HG03103 (cell line): ENCODE measurements around the gene LYPD5.

Experiments used
- ATAC-seq: cut with Tn5 transposase; IDR thresholded peaks from one replicate; pipeline ENCODE4 v1.9.1; 2021; ENCODE audit warnings: low read depth; ENCODE audit not compliant: unreplicated experiment

The LYPD5 gene

DNA sequence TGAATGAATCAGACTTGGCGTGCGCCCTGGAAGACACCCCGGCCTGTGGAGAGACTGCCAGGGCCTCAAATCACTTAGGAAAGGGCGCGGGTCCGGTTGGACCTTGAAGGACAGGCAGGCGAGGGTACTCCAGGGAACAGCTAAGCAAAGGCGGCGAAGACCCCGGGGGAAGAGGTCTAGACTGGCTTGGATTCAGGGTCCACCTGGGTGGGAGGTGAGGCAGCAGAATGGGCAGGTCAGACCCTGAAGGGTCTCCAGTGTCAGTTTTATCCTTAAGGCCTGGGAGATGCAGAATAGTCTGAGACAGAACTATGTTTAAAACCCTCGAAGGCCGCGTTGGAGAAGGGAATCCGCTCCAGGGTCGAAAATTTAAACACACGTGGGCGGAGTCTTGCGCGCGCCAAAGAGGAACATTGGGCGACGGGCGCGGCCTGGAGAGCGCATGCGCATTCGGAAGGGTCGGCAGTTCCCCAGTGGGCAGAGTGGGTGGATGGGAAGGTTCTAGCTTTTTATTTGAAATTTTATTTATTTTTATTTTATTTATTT is 46.9 kb downstream of the LYPD5 start:
- no peak for ATAC-seq

DNA sequence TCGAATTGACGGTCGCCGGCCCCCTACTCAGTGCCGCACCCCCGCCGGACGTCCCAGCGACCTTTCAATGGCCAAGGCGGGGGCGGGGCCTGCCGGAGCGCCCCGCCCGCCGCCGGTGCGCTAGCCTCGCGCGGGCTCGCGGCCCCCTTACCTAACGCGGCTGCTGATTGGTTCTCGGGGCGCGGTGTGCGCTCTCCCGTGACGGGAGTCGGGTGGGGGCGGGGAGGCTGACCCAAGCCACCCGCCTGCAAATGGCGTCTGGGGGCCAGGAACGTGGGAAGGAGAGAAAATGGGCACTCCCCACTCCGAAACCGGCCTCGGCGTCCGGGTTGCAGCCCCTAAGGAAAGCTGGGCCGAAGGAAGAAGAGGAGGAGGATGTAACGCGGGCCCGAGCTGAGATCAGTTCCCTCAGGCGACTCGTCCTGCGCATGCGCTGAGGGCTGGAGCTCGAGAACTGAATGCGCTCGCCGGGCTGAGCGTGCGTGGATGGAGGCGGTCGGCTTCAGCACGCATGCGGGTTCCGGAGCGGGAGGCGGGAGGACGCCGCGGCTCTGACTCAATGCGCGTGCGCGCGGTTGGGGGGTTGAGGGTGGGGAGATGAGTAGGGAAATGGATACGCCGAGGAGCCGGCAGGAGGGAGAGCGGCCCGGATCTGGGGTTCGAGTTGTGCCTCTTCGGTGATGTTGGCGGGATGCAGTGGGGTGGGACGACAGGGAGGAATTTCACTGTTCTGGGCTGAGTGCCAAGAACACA is 47.6 kb downstream of the LYPD5 start, which contains the start of gene SMG9:
Gene SMG9 (minus strand): TSS at position 460 of the 753 bp plus-strand sequence. CDS start 4,221 bp downstream, outside the sequence.
- peak; percentile 48 for ATAC-seq

DNA sequence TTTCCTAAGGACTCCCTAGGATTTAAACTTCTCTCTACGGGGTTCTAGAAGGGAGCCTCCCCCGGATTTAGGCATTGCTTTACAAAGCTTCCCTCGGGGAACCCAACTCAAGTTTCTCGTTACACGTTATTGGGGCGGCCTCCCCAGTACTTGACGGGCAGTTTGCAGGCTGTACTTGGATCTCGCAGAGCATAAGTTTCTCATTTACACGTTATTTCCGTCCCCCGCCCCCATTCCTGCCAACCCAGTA is 48.1 kb downstream of the LYPD5 start:
- no peak for ATAC-seq

DNA sequence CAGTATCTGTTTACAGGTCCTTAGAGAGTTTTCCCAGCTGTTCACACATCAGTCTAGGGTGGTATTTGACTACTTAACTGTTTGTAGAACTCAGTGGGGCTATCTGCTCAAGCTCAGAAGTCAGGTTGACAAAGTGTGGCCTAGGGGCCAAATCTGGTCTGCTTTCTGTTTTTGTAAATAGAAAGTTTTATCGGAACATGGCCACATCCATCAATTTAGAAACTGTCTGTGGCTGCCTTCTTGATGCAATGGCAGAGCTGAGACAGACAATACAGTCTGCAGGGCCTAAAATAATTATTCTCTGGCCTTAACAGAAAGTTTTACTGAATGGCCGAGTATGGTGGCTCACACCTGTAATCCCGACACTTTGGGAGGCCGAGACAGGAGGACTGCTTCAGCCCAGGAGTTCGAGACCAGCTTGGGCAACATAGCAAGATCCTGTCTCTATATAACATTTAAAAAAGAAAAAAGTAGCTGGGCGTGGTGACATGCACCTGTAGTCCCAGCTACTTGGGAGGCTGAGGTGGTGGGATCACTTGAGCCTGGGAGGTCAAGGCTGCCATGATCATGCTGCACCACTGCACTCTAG is 49.9 kb downstream of the LYPD5 start:
- no peak for ATAC-seq

DNA sequence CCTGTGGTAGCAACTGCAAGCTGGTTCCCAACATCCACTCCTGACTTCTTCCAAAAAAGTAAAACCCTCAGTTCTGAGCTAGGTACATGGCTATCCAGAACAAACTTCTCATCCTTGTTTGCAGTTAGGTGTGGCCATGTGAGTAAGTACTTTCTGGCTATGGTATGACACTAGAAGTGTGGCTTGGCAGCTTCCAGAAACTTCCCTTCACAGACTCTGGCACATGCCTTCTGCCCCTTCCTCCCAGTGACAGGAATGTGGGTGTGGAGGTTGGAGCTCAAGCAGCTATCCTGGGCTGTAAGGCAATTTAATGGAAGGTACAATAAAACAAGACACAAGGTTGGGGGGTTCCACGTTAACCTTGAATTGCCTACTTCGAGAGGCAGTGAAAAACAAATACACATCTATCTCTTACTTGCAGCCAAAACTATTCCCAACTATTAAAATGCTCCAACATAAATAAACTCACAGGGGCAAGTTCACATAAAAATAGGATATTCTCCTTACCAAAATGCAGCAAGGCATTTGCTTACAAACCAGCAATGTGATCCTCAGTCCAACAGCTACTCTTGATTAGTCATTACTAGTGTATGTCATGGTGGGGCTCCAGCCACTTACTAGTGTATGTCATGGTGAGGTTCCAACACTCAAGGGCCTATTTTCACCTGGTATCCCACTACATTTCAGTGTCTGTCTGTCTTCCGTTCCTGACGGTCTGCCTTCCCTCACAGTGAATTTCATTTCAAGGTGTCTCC is 50.6 kb downstream of the LYPD5 start:
- no peak for ATAC-seq

DNA sequence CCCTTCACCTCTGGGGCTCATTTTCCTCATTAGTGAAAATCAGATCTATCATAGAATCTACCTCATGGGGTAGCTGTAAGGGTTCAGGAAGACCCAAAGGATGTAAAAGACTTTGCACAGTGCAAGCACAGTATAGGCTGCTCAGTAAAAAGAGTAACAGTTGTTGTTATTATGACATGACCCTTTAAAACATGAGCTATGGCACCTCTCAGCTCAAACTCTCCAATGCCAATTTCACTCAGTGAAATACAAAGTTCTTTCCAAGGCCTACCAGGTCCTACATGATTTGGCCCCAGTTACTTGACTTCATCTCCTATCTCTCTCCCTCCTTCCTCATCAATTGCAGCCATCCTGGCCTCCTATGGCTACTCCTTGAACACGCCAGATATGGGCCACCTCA is 52.3 kb downstream of the LYPD5 start:
- ATAC-seq: no peak

DNA sequence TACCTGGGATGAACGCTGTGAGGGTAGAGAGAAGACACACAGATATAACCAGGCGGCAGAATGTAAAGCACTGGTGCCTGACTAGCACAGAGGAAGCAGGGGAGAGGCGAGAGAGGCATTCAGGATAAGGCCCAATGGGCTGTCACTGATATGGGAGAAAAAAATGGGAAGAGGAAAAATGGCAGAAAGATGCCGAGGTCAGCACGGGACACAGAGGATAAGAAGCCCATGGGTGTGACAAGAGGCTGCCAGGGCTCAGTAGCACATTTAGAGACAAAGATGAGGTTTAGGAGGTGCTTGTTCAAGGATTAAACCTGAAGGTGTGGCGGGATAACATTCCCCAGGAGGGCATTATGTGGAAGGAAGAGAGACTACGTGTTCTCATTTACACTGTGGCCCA is 53.1 kb downstream of the LYPD5 start:
- no peak for ATAC-seq

DNA sequence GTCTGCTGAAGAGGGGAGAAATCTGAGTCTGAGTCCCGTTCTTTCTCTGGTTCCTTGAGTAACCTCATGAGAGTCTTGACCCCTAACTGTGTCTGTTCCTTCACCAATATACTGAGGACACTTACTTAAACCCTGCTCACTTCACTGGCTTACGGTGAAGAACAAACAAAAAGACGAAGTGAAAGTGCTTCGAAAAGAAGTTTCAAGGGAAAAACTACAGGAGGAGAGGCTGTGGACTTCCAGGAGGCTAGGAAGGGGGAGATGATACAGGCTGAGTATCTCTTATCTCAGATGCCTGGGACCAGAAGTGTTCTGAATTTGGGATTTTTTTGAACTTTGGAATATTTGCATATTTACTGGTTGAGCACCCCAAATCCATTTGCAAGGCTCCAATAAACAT is 53.6 kb downstream of the LYPD5 start:
- no peak for ATAC-seq

DNA sequence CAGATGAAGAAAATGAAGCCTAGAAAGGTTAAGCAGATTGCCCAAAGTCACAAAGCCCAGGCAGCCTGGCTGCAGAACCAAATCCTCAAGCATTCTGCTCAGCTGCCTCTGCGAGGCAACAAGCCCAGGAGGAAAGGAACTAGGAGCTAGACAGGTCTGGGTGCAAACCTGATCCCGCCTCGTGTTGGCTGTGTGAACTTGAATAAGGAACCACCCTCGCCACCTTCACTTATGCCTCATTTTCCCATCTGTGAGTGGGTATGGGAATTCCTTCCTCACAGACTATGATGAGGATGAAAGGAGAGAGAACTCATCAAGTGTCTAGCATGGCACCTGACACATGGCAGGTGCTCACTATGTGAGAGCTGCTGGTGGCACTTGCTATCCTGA is 54.0 kb downstream of the LYPD5 start:
- ATAC-seq: no peak

DNA sequence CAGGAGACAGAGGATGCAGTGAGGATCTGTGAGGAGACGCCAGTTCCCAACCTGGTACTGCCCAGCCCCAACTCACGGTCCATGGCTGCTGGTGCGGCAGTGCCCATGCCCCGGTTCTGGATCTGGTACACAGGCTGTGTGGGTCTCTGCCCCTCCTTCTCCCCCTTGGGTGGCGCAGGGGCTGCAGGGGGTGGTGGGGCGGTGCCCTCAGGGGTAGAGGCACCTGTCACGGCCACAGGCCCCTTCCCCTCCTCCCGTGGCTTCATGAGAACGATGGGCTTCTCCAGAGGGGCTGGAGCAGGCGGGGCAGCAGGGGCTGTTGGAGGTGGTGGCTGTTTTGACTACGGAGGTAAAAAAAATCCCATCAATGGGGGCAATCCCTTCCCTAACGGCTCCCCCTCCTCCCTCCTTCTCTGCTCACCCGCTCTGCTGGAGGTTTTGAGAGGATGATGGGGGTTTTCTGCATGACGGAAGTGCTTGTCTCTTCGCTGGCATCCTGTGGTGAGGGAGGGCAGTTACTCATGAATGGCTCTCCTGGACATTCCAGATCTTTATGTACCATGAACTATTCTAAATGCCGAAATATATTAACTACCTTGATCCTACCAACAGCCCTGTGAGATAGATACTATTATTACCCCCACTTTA is 54.6 kb downstream of the LYPD5 start:
- ATAC-seq: no peak
